Fibroblast of mammary gland (primary cell): ENCODE results near the gene CLMP.

Experiments
- DNase-seq: peaks from one replicate; pipeline ENCODE4 v3.0.0-alpha.2; 2010; ENCODE audit warnings: low read depth
- H3K4me3 ChIP-seq: 2 replicates; pipeline ENCODE4 v1.5.1; 2011; ENCODE audit warnings: low read depth, mild to moderate bottlenecking, low read length, moderate library complexity; ENCODE audit not compliant: control insufficient read depth
- CTCF ChIP-seq: conservative IDR thresholded peaks from 2 replicates; pipeline ENCODE4 v1.5.1; 2011; ENCODE audit warnings: low read depth, low read length, inconsistent platforms; ENCODE audit not compliant: control insufficient read depth, insufficient read depth

CLMP gene

GRCh38 chr11:123181075-123181474 lies 14.0 kb downstream of the CLMP start:
- H3K4me3 ChIP-seq, result no peak overlapping the region
- TF ChIP-seq CTCF, result no peak
- DNase-seq, result peak; percentile 57

- TF ChIP-seq CTCF, result no peak
- H3K4me3 ChIP-seq, result no peak overlapping the region
Measured at GRCh38 chr11:123180574-123180973, 14.5 kb downstream of the CLMP start.

GRCh38 chr11:123180166-123180565 lies 14.9 kb downstream of the CLMP start:
- TF ChIP-seq CTCF, result no peak
- H3K4me3 ChIP-seq, result no peak overlapping the region
- DNase-seq, result peak; percentile 66

More at GRCh38 chr11:123180574-123180973, 14.5 kb downstream of the CLMP start:
- DNase-seq, result no peak

GRCh38 chr11:123179586-123179985 lies 15.5 kb downstream of the CLMP start:
- DNase-seq, result no peak
- no peak for TF ChIP-seq CTCF
- no peak overlapping the region for H3K4me3 ChIP-seq

- no peak for DNase-seq
- TF ChIP-seq CTCF, result no peak
- no peak overlapping the region for H3K4me3 ChIP-seq
Measured at GRCh38 chr11:123178186-123178585, 16.9 kb downstream of the CLMP start.

GRCh38 chr11:123176785-123177184 lies 18.3 kb downstream of the CLMP start:
- no peak for TF ChIP-seq CTCF
- H3K4me3 ChIP-seq, result no peak overlapping the region
- DNase-seq, result no peak

- peak; percentile 99 for DNase-seq
- no peak for TF ChIP-seq CTCF
- H3K4me3 ChIP-seq, result no peak overlapping the region
Measured at GRCh38 chr11:123174196-123175183, 20.6 kb downstream of the CLMP start.
